ENCODE data around the gene CXCR4. TPM values are rescaled to one million over a fixed set of nuclear protein-coding genes. Genes with fewer than 3 reads are reported as not detected.

Gene CXCR4
- total RNA-seq, 1 donor from 2014 or later: not detected

GRCh38 chr2:136112317-136113208 is 5.4 kb downstream of the CXCR4 start:
- DNase-seq (ENCODE audit: extremely low spot score, unreplicated experiment): no peak
- TF ChIP-seq, protein P1, sequence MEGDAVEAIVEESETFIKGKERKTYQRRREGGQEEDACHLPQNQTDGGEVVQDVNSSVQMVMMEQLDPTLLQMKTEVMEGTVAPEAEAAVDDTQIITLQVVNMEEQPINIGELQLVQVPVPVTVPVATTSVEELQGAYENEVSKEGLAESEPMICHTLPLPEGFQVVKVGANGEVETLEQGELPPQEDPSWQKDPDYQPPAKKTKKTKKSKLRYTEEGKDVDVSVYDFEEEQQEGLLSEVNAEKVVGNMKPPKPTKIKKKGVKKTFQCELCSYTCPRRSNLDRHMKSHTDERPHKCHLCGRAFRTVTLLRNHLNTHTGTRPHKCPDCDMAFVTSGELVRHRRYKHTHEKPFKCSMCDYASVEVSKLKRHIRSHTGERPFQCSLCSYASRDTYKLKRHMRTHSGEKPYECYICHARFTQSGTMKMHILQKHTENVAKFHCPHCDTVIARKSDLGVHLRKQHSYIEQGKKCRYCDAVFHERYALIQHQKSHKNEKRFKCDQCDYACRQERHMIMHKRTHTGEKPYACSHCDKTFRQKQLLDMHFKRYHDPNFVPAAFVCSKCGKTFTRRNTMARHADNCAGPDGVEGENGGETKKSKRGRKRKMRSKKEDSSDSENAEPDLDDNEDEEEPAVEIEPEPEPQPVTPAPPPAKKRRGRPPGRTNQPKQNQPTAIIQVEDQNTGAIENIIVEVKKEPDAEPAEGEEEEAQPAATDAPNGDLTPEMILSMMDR (IDR thresholded peaks at IDR 0.05): no peak
- H3K27ac Mint-ChIP-seq (ENCODE audit: unreplicated experiment): no peak overlapping the region
- H3K27me3 Mint-ChIP-seq (ENCODE audit: unreplicated experiment): peaks cover 71% of the 10 kb centered on the region
- no peaks in the 10 kb centered on the region for H3K9me3 Mint-ChIP-seq (ENCODE audit: unreplicated experiment)
- H3K4me1 Mint-ChIP-seq (ENCODE audit: unreplicated experiment): peaks cover 15% of the 10 kb centered on the region
- no peak overlapping the region for H3K4me3 Mint-ChIP-seq (ENCODE audit: unreplicated experiment)
- H3K36me3 Mint-ChIP-seq (ENCODE audit: unreplicated experiment): no peaks in the 10 kb centered on the region

GRCh38 chr2:136111711-136112110 is 6.2 kb downstream of the CXCR4 start:
- Mint-ChIP-seq H3K27ac (ENCODE audit: unreplicated experiment) (no peak overlapping the region), H3K27me3 (ENCODE audit: unreplicated experiment) (peaks cover 68% of the 10 kb centered on the region), H3K4me3 (ENCODE audit: unreplicated experiment) (no peak overlapping the region), H3K4me1 (ENCODE audit: unreplicated experiment) (peaks cover 7% of the 10 kb centered on the region), H3K9me3 (ENCODE audit: unreplicated experiment) (no peaks in the 10 kb centered on the region), H3K36me3 (ENCODE audit: unreplicated experiment) (no peaks in the 10 kb centered on the region)
- TF ChIP-seq, protein P1 (IDR thresholded peaks at IDR 0.05): no peak
- no peak for DNase-seq (ENCODE audit: extremely low spot score, unreplicated experiment)

DNA sequence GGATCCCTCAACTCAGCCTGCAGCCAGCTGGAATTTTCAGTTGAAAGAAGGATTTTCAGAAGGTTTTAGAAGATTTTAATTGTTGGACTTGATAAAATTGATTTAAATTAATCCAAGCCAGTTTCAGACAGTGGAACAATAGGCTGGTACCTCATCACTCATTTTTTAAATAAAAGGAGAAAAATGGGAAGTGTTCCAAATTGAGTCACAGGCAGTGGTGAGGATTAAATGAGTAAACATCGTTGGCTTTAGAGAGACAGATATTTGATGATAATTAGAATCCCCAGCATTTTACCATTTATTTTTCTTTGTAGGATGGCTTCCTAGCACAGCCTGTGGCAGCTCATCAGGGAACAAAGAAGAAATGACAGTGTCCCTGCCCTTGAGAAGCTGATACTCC is 7.4 kb downstream of the CXCR4 start:
- H3K9me3 Mint-ChIP-seq (ENCODE audit: unreplicated experiment): no peaks in the 10 kb centered on the region
- H3K27me3 Mint-ChIP-seq (ENCODE audit: unreplicated experiment): peaks cover 62% of the 10 kb centered on the region
- no peak overlapping the region for H3K4me3 Mint-ChIP-seq (ENCODE audit: unreplicated experiment)
- TF ChIP-seq, protein P1 (IDR thresholded peaks at IDR 0.05): no peak
- H3K4me1 Mint-ChIP-seq (ENCODE audit: unreplicated experiment): no peaks in the 10 kb centered on the region
- DNase-seq (ENCODE audit: extremely low spot score, unreplicated experiment): no peak
- no peaks in the 10 kb centered on the region for H3K36me3 Mint-ChIP-seq (ENCODE audit: unreplicated experiment)
- no peak overlapping the region for H3K27ac Mint-ChIP-seq (ENCODE audit: unreplicated experiment)

GRCh38 chr2:136108463-136108862 is 9.5 kb downstream of the CXCR4 start:
- Mint-ChIP-seq H3K27ac (ENCODE audit: unreplicated experiment) (no peak overlapping the region), H3K36me3 (ENCODE audit: unreplicated experiment) (no peaks in the 10 kb centered on the region), H3K9me3 (ENCODE audit: unreplicated experiment) (no peaks in the 10 kb centered on the region), H3K27me3 (ENCODE audit: unreplicated experiment) (peaks cover 43% of the 10 kb centered on the region), H3K4me3 (ENCODE audit: unreplicated experiment) (no peak overlapping the region), H3K4me1 (ENCODE audit: unreplicated experiment) (no peaks in the 10 kb centered on the region)
- TF ChIP-seq, protein P1 (IDR thresholded peaks at IDR 0.05): no peak
- DNase-seq (ENCODE audit: extremely low spot score, unreplicated experiment): no peak
